Putamen (tissue), 1 donor: ENCODE measurements around the gene CORO1C.
"Not testable (repeated sequence)": the region's sequence is repeated elsewhere in the genome, so short reads cannot be mapped to it uniquely, and the experiment has no call there.

Experiments used
- DNase-seq: peaks from one replicate; pipeline ENCODE4 v3.0.0-alpha.2; 2016; ENCODE audit warnings: low spot score

The CORO1C gene

DNA sequence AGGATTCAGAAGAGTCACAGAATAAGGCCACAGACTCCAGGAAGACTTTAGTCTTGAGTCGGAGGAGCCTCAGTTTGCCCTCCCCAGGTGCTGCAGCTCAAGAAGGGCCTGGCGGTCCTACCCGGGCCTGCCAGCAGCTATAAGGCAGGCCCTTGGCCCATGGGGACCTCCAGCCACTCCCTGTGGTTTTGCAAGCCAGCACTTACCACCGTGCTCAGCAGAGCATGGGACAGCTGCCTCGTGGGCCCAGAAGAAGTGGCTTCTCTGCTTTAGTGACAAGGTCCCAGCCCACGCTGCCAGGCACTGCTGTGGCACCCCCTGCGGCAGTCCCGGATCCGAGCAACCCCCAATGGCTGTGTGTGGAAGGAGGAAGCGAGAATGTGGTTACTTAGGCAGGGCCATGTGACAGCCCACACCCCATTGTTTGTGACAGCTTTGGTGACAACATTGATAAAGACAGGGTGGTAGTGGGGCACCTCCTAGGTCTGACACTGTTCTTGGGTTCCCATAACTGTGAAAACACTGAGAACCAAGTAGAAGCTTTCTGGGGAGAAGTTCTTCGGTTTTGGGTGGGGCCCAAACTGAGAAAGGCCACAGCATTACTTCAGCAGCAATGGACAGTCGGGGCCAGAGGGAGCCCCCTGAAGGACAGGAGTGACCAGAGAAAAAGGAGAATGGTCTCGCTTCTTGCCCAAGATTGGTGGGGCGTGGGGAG, 97.6 kb downstream of the CORO1C start, which contains the start of gene SELPLG:
Gene SELPLG, minus strand, starts transcription at position 361 of the 715 bp plus-strand sequence. CDS start 9,587 bp downstream, outside the sequence.
- DNase-seq = no peak

DNA sequence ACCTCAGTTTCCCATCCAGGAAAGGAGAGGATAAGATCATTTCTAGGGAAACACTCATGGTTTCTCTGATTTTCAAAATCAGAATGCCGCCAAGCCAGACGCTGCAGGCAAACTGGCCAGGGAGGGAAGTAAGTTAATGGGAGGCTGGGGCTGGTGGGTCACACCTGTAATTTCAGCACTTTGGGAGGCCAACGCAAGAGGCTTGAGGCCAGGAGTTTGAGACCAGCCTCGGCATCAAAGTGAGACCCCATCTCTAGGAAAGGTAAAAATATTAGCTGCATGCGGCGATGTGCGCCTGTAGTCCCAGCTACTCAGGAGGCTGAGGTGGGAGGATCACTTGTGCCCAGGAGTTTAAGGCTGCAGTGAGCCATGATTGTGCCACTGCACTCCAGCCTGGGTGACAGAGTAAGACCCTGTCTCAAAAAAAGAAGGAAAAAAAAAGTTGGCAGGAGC, 98.2 kb downstream of the CORO1C start:
- no peak for DNase-seq

DNA sequence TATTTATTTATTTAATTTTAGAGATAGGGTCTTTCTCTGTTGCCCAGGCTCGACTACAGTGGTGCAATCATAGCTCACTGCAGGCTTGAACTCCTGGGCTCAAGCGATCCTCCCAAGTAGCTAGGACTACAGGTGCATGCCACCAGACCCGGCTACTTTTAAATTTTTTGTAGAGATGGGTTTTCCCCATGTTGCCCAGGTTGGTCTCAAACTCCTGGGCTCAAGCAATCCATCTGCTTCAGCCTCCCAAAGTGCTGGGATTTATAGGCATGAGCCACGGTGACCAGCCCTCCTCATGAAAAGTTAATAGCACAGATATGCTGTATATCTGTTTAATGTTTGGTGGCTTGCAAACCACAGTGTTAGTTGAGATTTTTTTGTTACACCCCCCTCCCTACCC, 100.1 kb downstream of the CORO1C start:
- DNase-seq = not testable (repeated sequence)

DNA sequence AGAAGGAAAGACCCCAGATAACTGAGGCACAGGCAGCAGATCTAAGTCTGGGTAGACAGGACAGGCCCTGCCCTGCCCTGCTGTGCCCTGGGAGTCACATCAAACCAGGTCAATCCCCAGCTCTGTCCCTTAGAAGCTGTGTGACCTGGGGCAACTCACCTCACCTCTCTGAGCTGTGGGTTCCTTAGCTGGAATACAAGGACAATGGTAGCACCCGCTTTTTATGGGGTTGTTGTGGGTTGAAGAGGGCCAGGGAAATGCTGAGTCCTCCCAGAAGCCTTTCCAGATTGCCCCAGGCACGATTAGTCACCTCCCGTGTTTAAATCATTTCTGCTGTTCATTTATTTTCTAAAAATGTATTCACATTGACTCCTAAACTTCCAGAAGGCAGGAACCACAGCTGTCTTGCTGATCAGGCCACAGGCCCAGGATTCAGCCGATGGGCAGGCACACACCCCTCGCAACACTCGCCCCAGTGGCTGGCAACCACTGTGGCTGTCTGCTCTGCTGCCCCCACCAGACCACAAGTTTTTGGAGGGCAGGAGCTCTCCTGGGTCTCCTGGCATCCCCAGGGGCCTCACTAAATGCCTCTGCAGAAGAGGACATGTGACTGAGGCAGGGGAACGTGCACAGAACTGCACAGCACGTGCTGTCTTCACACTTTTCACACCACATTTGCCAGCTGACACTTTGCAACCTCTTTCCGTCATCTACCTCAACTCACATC, 100.7 kb downstream of the CORO1C start:
- DNase-seq = no peak

DNA sequence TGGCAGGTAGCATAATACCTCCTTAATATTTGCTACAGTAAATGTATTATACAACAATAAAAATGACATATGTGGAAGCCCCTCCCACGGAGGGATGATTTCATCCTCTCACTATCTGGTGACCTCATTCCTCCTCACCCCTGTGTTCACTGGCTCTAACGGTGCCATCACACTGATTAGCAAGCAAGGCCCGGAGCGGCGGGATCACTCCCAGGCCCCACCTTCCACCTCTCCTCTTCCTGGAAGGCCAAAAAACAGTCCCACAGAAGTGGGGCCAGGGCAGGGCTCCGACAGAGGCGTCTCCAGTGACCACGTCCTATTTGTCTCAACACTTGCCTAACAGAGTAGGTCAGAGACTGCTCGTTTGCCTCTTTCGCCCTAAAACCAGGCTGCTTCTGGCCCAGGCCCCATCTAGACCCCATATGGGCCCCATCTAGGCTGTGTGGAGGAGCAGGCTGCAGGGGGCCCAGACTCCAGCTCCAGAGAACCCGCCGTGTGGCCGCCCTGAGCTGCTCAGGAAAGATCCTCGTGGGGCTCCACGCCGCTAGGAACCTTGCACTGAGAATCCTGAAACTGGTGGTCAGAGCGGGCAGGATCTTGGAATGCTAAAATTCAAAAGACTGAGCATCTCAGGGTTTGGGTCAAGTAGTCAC, 101.4 kb downstream of the CORO1C start:
- DNase-seq = no peak

DNA sequence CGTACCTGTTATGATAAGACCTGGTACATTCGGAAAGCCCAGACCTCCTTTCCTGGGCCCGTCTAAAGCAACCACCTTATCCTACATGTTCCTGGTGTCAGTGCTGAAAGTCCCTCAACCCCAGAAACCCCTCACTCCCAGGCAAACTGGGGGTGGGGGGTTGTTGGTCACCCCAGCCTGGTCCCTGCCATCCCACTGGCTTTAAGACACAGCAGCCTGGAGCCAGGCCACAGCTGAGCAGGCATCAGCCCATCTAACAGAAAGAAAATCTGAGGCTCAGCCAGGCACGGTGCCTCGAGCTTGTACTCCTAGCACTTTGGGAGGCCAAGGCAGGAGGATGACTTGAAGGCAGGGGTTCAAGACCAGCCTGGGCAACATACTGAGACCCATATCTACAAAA, 102.2 kb downstream of the CORO1C start:
- DNase-seq = no peak

DNA sequence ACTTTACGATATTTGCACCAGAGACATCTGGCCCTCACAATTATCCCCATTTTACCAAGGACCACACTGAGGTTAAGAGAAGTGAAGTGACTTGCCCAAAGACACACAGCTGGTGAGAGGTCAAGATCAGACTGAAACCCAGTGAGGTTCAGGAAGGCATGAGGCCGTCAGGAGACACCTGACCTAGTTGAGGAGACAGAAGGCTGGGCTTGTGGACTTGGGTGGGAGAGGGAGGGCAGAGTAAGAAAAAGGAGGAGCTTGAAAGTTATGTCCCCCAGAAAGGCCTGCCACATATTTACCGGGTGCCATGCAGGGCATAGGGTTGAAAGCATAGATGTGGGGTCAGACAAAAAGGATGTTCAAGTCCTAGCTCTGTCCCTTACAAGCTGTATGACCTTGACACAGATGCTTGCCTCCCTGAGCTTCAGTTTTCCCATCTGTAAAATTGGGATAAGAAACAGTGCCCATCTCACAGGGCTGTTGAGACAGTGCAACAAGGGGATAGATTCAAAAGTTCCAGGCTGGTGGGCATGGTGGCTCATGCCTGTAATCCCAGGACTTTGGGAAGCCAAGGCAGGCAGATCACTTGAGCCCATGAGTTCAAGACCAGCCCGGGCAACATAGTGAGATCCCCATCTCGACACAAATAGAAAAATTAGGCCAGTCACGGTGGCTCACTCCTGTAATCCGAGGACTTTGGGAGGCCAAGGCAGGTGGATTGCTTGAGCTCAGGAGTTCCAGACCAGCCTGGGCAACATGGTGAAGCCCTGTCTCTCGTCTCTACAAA, 104.0 kb downstream of the CORO1C start:
- DNase-seq = no peak

DNA sequence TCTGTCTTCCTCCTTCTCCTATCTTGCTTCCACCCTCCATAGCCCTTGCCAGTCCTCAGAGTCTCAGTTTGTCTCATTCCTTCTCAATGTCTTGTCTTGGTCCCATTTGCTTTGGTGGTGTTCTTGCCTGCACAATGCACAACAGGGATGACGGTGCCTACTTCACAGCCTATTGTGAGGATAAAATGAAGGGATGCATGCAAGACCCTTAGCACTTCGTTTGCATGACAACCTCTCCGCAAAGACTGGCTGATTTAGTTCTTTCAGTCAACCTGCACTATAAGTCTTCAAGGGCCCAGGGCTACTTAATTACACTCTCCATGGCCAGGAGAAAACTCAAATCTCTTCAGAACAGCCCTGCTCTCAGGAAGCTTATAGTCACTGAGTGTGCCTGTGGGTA, 106.1 kb downstream of the CORO1C start:
- DNase-seq = no peak

DNA sequence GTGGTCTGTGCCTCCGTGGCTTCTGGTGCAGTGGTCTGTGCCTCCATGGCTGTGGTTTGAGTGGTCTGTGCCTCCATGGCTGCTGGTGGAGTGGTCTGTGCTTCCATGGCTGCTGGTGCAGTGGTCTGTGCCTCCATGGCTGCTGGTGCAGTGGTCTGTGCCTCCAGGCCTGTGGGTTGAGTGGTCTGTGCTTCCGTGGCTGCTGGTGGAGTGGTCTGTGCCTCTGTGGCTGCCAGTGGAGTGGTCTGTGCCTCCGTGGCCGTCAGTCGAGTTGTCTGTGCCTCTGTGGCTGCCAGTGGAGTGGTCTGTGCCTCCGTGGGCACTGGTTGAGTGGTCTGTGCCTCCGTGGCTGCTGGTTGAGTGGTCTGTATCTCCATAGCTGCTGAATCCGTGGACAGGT, 107.7 kb downstream of the CORO1C start:
- no peak for DNase-seq

DNA sequence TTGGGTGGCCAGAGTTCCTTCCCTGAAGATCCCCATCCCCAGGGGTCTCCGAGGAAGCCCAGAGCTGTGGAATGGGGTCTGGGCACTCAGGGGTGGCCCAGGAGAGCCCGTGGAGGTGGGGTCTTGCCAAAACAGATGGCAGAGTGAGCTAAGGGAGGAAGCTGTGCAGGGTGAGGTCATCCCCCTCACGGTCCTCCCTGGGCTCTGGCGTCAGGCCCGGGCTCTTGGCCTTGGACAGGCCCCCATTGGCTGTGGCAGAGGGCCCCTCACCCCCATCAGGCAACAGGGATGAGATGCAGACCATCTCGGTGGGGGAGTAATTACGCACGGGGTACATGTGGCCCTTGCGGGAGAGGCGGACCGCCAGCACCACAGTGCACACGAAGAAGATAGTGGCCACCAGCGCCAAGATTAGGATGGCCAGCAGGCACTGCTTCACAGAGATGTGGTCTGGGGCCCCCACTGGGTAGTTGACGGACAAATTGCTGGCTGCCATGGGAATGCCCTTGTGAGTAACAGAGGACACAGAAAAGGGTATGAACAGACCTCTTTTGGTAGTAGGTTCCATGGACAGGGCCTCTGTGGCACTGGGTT, 108.3 kb downstream of the CORO1C start:
- DNase-seq = no peak

DNA sequence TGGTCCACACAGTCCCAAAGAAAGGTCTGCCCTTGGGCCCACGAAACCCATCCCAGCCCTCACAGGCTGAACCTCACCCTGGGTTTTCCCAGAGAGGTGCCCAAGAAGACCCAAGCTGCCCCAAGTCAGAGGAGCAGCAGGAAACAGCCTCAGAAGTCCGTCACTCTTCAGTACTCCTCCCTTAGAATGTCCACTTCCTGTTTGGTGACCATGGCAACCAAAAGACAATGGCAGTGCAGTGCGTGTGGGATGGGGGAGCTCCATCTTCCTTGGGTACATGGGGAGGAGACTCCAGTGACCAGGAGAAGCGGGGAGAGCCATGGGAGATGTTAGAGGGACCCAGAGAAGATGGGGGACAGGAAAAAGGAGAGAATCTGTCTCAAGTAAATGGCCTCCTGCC, 108.9 kb downstream of the CORO1C start:
- DNase-seq = no peak

DNA sequence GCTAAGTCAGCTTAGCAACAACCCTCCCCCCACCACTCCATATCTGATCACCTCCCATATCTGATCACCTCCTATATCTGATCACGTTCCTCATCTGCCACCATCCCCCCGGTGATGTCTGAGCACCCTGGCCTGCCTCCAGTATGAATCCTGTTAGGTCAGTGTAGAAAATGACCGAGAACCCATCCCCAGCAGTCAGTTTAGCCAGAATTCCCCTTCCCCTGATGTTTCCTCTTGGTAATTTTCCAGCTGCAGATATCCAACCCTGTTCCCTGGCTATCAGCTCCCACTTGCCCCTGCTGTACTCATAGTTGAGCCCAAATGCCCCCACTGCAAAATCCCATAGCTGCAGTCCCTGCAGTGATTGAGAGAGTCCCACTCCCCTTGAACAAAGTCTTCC, 110.2 kb downstream of the CORO1C start:
- DNase-seq = no peak

DNA sequence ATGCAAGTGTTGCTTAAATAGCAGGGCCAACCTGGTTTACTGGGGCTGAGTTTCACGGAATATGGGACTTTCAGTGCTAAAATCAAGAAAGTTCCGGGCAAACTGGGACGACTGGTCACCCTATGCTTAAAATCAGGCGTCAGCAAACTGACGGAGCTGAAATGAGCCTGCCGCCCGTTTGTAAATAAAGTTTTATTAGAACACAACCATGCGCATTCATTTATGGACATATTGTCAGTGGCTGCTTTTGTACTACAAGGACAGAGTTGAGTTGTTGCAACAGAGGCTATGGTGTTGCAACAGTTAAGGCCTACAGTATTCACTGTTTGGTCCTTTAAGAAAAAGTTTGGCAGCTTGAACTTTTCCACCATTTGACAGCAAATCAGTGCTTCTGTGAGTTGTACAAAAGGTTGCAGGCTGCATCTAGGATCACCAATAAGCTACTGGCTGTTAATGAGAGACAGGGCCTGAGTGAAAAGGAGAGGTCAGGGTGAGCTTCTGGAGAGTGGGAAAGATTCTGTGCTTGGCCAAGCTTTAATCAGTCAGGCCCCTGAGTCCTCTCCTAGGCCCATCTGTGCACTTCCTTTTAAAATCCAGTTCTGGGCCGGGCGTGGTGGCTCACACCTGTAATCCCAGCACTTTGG, 111.0 kb downstream of the CORO1C start:
- DNase-seq = no peak

DNA sequence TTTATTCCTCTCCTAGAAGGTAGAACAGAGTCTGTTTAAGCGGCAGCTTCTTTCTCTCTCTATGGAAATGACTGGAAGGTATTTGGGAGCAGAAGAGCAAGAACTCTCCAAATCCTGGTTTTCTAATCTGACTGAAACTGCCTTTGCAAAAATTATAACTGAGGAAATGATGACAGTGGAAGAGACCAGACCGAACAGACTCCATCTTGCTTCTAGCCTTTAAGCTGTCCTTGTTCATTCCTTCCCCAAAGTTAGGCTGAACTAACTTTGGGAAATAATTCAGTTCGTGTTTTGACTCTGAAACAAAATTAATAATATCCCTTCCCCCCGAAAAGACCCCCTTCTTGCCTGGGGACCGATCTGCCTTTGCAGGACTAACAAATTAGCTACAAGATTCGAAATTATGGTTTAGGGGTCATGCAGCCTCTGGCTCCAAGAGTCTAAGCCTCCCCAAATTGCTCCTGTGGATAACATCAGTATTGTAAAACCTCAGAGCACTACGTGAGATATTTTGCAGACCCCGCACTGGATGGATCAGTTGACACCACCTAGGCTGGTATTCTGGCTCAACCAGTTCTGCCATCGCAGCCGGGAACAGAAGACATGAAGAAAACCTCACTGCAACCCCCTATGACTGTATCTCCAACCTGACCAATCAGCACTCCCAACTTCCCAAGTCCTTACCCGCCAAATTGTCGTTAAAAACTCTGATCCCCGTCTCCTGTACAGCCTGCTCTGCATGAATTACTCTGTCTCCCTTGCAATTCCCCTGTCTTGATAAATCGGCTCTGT, 111.8 kb downstream of the CORO1C start:
- no peak for DNase-seq

DNA sequence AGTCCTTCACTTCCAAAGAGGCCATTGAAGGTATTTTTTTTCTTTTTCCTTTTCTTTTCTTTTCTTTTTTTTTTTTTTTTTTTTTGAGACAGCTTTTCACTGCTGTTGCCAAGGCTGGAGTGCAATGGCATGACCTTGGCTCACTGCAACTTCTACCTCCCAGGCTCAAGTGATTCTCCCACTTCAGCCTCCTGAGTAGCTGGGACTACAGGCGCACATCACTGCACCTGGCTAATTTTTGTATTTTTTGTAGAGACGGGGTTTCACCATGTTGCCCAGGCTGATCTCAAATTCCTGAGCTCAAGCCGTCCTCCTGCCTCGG, 112.4 kb downstream of the CORO1C start:
- DNase-seq = not testable (repeated sequence)

DNA sequence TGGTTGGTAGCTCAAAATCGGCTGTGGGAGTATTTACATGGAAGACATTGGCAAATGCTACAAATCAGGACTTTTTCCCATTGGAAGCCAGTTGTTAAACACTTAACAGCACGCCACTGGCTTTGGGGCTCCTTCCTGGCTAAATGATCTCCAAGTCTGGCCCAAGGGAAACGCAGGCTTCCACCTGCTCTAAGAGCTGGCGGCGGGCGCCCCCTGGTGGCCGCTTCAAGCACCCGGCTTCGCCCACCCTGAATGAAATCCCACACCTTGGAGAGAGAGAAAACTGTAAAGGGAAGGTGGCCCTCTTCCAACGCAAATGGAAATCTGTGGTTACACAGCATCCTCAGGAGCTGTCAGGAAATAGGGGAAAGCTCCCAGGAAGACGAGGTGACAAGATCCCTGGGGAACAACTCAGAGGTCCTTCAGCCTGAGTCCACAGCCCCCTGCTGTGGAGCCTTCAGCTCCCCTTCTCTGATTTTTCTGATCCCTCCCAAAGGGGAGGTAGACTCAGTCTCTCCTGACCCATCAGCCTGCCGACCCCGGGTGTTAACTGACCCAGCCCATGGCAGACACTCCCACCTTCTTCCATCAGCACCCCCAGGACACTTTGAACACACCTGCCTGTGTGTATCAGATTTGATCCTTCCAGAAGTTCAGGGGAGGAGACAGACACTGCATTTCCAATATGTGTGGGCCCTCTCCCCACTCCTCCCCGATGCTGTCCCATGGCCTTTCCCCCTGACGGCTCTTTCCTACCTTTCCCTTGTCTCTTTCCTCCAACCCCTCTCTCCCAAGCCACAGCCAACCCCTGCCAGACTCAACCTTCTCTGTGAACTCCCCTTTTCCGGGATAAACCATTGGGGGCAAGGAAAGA, 113.0 kb downstream of the CORO1C start:
- DNase-seq = peak; percentile 67

DNA sequence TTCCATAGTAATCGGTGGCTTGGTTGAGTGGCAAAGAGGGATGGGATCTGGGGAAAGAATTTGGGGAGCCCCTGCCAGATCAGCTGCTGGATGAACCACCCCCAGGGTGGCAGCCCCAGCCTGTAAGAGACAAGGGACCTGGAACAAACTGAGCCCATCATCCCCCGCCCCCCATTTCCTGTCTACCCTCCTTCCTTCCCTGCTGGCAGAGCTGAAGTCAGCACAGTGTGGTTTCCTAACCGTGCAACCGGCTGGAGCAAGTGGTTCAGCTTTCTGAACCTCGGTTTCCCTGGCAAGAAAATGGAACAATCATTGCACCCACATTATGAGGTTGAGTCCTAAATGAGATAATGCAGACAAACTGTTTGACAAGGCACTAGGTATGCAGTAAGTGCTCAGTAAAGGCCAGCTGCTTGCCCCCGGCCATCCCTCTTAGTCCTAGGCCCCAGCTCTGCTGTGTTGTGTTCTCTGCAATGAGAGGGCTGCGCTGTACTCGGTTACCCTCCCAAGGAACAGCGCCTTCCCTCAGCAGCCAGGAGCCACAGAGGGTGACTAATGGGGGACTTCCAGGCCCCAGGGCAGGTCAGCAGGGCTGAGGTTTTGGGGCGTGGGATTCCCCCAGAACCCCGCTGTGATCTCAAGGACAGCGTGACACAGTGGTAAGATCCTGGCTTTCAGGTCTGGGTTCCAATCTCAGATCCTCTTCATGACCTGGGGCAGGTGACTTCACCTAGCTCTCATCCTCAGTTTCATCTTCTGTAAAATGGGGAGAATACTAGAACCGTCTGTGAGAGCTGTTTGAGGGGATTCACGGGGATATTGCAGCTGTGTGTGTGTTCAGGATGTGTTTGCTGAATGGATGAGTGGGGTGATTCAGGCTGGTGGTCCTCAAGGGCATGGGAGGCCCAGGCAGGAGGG, 114.1 kb downstream of the CORO1C start:
- no peak for DNase-seq

DNA sequence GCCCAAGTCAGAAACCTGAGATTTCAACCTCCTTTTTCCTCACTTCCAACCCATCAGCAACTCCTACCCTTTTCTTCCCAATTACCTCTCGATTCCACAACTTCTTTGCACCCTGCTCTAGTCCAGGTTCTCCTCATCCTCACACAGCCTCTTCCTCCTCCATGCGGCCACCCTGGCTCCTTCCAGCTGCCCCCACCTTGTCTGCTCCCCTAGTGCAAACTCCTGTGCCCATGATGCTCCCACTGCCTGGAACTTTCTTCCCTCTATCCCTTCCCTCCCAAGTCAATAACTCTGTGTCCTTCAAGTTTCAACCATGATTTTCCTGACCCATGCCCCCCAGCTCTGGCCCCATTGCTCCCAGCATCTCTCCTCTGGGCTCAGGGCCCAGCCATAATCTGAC, 115.0 kb downstream of the CORO1C start:
- no peak for DNase-seq

DNA sequence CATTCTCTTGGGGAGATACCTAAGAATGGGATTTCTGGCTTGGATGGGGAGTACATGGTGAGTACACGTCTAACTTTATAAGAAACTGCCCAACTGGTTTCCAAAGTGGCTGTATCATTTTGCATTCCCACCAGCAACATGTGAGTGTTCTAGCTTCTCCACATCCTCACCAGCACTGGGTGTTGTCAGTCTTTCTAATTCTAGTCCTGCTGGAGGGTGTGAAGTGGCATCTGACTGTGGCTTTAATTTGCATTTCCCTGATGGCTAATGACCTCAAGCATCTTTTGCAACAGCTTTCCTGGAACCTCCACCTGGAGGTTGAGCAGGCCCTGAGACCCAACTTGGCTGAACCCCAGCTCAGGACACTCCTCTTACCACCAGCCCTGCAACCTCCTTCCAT, 115.4 kb downstream of the CORO1C start:
- no peak for DNase-seq
